HG02840 (cell line): ENCODE data around the gene SRD5A1.

ENCODE experiments used
- ATAC-seq: cut with Tn5 transposase; IDR thresholded peaks from one replicate; pipeline ENCODE4 v1.9.1; 2021; ENCODE audit warnings: mild to moderate bottlenecking, moderate library complexity, moderate number of reproducible peaks; ENCODE audit not compliant: unreplicated experiment, low FRiP score

The SRD5A1 gene

DNA sequence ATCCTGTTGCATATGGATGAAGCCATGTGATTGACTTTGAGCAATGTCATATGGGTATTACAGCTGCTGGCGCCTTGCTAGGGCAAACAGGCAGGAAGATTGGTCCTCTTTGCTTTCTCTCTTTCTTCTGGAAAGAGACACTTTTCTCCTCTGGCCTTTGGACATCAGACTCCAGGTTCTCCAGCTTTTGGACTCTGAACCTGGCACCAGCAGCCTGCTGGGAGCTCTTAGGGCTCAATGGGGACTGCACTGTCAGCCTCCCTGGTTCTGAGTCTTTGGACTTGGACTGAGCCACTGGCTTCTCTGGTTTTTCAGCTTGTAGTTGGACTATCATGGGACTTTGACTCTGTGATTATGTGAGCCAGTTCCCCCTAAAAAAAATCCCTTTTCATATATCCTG, 45.1 kb downstream of the SRD5A1 start:
- ATAC-seq = no peak

DNA sequence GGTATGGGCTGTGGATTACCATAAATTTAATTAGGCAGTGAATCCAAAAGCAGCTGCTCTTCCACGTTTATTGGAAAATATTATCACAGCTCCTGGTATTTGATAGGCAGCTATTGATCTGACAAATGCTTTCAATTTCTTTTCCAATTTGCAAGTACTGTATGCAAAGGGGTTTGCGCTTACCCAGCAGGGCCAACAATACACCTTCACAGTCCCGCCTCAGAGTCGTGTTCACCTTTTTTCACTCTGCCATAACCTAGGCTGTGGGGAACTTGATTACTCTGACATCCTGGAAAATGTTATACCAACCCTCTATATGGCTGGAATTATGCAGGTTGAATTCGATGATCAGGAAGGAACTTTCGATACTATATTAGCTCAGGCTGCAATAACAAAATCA, 47.7 kb downstream of the SRD5A1 start:
- no peak for ATAC-seq

DNA sequence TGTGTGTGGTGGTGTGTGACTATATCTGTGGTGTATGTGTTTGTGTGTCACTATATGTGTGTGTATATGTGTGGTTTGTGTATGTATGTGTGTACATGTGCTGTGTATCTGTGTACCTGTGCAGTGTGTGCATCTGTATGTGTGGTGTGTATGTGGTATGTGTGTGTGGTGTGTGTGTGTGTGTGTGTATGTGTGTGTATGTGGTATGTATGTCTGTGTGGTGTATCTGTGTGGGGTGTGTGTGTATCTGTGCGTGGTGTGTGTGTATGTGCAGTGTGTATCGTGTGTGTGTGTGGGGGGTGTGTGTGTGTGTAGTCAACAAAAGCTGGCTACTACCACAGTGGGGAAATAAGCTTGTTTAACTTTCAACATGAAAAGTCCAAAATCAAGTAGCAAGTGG, 48.4 kb downstream of the SRD5A1 start:
- ATAC-seq = no peak

DNA sequence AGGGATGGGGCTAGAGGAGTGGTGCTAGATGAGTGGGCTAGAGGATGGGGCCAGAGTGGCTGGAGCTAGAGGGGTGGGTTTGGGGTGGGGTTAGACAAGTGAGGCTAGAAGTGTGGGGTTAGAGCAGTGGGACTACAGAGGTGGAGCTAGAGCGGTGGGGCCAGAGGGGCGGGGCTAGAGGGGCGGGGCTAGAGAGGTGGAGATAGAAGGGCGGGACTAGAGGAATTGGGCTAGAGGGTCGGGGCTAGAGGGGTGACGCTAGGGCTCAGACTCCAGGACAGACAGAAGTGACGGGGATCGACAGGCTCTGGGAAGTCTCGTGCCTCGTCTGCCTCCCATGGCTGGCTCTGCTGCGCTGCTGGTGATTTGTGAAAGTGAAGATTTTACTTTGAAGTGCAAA, 49.0 kb downstream of the SRD5A1 start:
- no peak for ATAC-seq

DNA sequence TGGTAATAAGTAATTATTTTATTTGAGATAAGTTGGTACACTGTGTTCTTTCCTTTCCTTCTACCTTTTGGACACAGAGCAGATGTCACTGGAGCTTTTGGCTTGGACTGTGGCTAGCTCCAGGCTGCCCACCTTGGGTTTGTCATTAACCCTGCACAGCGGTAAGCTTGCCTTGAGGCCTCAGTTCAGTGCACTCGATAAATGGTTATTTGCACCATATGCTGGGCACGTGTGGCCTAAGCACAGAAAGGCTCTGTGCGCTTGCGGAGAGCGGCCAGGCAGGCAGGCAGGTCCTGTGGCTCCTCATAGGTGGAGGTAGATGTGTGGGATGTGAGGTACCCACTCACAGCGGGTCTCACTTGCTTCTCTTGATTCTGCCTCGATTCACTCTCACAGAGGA, 50.0 kb downstream of the SRD5A1 start:
- ATAC-seq = no peak

DNA sequence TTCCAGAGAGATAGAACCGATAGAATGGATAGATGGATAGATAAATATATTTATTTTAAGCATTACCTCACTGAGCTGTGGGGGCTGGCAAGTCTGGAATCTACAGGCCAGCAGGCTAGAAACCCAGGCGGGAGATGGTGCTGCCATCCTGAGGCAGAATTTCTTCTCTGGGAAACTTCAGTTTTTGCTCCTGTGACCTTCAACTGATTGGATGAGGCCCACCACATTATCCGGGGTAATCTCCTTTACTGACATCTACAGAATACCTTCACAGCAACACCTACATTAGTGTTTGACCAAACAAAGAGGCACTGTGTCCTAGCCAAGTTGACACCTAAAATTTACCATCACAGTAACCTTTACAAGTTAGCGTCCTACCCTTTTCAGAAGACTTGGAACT, 50.8 kb downstream of the SRD5A1 start:
- no peak for ATAC-seq

DNA sequence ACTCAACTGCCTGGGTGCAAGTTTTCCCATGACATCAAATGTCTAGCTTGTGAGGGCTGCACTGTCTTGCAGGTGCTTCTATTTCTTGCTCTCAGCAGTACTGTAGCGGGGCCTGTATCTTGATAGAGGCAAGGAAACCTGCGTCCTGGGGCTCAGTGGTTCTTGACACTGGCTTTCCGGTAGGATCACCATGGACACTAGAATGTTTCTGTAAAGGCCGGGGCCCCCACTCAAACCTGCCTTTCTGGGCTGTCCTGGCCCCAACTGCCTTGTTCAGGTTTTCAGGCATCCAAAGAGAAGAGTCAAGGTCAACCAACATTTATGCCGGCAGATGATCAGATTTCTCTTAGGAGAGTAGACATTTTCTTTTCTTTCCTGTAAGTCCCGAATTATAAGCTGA, 53.3 kb downstream of the SRD5A1 start:
- no peak for ATAC-seq

DNA sequence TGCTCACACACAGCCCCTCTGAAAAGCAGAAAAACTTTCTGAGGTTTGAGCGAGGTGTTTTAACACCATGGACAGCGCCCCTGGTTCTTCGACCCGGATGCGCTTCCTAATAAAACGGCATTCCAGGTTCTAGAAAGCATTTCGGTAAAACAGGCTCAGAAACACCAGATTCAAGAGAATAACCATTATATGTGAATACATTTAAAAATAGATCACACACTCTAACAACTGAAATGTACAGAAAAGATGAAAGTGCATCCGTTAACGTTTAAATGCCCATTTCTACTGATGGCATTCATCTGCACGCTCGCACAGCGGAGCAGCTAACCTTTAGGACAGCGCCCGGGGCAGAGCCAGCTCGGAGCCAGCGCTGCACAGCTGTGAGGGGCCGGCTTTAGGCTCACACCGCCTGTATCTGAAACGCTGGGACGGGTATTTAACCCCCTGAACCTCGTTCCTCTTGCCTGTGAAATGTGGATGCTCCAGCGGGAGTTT, 53.7 kb downstream of the SRD5A1 start:
- ATAC-seq = no peak

DNA sequence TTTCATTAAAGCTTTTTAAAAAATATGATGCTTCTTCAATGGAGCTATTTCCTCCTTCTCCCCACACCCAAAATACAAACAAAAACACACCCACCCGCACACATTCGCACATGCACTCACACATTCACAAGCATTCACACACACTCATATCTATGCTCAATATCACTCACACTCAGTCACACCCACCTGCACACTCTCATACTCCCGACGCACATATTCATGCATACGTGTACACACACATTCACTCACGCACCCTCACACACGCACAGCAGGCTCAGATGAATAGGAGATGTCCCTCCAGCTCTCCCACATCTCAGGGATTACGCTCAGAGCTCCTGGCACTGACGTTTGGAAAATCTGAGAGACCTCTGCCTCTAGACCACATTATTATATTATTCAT, 54.3 kb downstream of the SRD5A1 start:
- no peak for ATAC-seq

DNA sequence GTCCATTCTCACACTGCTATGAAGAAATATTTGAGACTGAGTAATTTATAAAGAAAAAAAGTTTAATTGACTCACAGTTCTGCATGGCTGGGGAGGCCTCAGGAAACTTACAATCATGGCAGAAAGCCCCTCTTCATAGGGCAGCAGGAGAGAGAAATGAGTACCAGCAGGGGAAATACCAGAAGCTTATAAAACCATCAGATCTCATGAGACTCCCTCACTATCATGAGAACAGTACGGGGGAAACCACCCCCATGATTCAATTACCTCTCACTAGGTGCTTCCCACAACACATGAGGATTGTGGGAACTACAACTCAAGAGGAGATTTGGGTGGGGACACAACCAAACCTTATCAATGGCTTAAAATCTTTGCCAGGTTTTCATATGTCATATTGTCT, 59.7 kb downstream of the SRD5A1 start:
- ATAC-seq = no peak

DNA sequence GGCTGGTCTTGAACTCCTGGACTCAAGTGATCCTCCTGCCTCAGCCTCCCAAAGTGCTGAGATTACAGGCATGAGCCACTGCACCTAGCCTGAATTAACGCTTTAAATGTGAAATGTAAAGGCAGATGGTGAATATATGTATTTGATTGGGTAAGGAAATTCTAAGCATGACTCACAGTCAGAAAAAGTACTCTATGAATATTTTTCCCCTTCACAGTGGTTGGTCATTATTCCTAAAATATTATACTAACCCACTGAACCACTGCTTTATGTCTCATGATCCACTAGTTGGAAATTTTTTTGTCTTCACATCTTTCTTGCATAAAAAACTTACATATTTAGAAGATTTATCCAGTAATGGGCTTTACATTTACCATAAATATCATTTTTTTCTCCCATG, 65.5 kb downstream of the SRD5A1 start:
- ATAC-seq = no peak

DNA sequence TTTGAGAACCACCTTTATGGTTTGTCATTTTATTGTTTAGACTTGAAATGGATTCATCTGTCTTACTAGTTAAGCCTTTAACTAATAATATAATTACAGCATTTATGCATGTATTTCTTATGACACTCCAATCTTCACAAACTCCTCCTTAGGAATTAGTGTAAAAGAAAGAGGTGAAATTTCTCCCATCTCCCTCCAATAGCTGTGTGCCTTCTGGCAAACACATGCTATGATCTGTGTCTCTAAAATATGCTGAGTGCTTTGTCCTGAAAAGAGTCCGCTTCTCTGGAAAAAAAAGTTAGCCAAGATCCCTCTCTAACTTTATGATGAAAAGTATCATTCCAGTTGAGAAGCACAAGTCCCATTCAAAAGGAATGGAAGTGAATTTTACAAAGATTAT, 66.1 kb downstream of the SRD5A1 start:
- no peak for ATAC-seq

DNA sequence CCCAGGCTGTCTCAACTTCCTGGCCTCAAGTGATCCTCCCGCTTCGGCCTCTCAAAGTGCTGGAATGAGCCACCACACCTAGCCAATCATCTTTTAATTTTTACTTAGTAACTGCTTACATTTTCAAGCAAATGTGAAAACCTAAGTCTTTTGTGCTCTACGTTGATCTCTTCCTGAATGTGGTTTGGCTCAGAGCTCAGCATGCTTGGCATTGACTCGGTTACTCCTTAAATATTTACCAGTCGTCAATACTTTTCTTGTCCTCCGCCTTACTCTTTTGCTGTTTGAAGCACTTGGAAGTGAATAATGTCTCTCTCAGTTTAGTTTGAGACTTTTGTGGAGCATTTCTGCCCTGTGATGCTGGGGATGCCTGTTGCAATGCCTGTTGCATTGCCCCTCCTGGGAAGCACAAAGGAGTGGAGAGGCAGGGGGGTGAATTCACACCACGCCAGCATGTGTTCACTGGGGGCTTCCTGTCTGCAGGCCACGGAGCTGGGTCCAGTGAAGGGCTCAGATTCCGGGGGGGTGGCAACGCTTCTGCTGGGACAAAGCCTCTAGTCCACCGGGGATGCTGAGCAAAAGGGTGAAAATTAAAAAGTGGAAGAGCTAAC, 66.9 kb downstream of the SRD5A1 start:
- no peak for ATAC-seq

DNA sequence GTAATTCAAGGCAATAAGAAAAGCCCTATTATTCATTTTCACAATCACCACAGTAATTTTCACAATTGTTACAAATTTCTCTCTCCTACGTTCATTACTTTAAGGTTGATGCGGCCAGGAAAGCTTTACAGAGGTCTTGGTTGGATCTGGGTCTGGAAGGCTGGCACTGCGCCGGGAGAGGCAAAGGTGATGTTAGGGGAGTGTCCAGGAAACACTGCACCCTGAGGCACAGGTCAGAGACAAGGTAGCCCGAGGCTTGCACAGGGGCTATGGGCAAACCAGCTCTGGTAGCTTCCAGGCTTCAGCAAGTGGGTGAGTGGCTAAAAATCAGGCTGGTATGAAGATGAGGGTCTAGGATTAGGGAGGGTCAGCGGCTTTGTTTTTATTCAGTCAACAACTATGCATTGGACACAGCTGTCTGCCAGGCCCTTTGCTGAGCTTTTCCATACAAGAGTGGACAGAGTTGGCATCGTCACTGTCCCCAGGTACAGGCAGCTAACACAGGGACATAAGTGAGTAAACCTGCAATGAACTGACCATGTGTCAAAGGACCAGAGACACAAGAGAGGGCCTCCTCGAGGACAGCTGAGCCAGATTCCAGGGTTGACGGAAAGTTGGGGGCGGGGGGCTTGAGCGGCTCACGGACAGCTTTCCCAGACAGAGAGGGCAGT, 67.6 kb downstream of the SRD5A1 start:
- no peak for ATAC-seq

DNA sequence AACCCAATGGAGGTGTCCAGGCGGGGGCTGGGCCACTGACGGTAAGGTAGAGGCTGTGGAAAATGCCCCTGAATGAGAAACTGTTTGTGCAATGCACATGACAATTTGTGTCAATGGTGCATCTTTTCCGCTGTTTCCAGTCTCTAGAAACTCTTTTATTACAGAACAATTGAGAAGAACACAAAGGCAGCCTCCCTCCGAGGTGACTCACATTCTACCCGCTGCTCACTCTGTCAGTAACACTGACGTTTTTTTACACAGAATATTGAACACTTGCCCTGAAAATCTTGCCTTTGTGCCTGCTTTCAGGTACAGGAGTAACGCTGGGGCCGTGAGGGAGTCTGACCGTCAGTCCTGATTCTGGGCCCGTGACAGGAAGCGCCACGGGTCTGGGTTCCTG, 68.3 kb downstream of the SRD5A1 start:
- ATAC-seq = no peak

DNA sequence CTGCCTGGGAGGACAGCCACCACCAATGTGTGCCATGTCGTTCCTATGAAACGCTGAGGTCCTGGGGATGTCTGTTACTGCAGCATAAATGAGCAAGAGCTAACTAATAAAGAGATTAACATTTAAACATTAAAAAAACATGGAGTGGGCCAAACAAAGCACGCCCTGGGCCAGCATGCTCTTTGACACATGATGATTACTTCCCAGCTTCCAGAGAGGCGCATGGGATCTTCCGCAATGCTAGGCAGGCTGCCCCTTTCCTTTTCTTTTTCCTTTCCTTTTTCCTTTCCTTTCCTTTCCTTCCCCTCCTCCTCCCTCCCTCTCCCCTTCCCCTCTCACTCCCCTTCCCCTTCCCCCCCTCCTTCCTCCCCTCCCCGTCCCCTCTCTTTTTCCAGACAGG, 69.4 kb downstream of the SRD5A1 start:
- ATAC-seq = no peak

DNA sequence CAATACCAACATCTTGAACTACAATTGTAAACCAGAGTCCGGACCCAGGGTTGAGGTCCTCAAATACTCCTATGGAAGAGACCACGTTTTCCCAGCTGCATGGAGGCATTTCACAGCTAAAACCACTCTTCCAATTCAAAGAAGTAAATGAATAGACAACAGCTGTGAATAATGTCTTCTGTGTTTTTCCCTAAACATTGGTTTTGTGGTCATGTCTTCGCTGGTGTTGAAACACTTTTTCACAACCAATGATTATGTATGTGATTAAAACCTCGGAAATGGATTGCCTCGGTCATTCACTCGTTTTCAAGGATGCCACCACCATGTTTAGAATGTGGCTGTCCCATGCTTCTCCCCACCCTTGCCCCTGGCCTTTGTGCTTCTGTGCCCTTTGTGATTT, 70.6 kb downstream of the SRD5A1 start:
- no peak for ATAC-seq

DNA sequence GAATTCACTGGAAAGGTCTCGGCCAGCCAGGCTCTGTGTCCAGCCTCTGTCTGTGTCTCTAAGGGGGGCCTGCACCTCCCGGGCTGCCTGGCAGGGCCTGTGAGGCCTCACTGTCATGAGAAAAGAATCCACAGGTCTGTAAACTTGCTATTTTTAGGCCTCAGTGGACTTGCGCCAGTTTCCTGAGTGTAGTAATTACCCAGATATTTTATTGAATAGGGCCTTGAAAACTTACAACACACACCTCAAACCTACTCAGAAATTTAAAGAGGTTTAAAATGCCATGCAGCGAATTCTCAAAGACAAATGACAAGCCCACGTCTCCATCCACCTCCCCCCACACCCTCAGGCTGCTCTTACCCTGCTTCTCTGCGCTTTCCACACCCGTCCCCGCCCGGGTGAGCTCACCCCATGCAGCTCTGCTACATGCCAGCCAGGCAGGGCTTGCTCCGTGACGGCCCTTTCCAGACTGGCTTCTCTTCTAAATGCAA, 71.2 kb downstream of the SRD5A1 start:
- ATAC-seq = no peak

DNA sequence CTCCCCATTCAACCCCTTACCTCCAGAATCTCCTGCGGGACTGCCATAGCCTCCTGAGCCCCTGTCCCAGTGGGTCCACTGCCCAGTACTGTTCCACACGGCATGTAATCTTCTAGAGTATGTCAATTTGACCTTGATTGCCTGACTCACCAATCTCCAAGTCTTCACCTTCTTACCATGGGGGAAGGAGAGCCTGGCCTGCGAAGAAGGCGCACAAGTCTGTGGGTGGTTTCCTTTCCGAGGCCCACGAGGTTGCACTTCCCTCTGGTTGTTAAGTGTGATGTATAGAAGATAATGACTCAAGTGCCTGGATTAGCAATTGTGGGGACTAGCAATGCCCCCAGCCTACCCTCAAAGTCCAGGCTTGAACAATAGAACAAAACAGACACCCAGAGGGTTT, 71.8 kb downstream of the SRD5A1 start:
- ATAC-seq = no peak

DNA sequence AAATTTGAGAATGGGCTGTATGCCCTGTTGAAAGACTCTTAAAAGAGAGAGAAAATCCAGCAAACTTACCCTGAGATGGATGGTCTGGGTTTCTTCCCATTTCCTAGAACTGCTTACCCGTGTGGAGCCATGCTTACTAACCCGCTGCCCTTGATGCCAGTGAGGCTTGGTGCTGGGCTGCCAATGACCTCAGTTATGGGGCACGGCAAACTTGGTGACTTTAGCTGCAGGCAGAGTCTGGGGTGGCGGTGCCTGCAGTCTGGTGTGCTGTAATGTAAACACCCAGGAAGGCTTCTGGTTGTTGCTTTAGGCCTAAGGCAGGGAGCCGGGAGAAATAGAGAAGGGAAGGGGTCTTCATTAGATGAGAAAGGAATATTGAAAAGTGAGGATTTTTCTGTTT, 72.7 kb downstream of the SRD5A1 start:
- ATAC-seq = no peak

DNA sequence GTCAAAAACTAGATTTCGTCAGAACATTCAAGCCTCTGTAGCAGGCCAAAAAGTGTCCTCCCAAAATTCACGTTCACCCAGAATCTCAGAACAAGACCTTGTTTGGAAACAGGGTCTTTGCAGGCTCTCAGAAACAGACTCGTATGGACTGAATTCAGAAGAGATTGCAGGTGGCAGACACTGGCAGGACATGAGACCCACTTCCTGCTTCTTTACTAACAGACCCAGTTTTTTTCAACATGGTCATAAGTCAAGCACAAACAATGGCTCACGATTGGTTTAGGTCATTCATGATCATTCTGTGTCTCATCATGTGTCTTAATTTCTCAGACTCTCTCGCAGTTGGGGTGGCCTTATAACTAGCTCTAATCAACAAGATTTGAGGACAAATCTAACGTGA, 74.6 kb downstream of the SRD5A1 start:
- no peak for ATAC-seq

DNA sequence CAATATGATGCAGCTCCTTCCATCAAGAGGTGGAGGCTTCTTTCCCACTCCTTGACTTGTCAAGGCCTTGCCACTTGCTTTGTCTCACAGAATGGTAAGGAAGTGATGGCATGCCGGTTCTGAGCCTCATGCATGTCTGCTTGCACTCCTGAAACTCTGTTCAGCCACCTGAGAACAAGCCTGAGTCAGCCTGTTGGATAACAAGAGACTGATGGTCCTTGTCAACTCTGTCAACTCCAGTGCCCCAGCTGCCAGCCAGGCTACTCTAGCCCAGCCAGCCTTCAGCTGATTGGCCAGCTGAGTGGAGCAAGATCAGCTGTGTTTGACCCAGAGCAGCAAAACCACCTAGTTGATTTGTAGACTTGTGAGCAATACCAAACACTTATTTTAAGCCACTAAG, 75.6 kb downstream of the SRD5A1 start:
- no peak for ATAC-seq
